DND-41 (cell line): Measurements from ENCODE around the gene RBL2.

ENCODE experiments used
- CTCF ChIP-seq: IDR thresholded peaks from 2 replicates; pipeline ENCODE4 v1.5.1; 2012; ENCODE audit warnings: borderline replicate concordance, low read length, moderate library complexity, mild to moderate bottlenecking; ENCODE audit not compliant: poor library complexity, severe bottlenecking; ENCODE audit errors: extremely low read depth
- EZH2 ChIP-seq: IDR thresholded peaks from 3 replicates; pipeline ENCODE4 v1.6.1; 2012; ENCODE audit warnings: borderline replicate concordance, low read depth, mild to moderate bottlenecking, moderate library complexity, low read length, inconsistent platforms; ENCODE audit not compliant: severe bottlenecking

GRCh38 chr16:53528797-53529196, 94.5 kb downstream of the RBL2 start:
- TF ChIP-seq EZH2 (no peak), CTCF (no peak)
